NCI-H69 (cell line): ENCODE data around the gene PGBD2.
"Not testable (repeated sequence)": the region's sequence is repeated elsewhere in the genome, so short reads cannot be mapped to it uniquely, and the experiment has no call there.

ENCODE experiments used
- DNase-seq: peaks from one replicate; lab custom pipeline; 2025; lab: John Stamatoyannopoulos, UW

Gene PGBD2

DNA sequence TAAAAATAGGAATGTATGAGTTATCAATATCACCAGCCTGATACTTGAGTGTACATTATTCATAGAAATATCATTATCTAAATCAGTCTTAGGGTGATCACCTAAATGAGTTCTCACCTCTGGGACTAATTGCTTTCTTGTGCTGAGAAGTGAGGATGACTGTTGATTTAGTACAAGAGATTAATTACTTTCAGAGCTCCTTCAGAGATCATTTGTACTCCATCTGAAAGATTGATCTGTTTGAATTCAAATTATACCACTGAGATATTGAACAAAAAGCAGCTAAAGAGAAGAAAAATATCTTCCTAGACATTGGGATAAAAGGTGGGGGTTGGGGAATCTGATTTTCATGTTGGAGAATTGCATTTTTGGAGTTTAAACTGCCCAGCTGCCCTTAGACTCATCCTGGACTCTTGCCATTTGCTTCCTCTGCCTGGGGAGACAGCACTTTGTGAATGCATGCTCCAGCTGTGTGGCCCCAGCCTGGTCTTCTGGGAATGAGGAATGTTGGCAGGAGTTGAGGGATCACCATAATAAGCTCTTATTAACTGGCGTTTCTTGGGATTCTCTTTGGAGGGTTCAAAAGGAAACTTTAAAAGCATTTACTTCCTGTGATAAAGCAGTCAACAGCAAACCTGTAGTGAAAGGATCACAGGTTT is 19.7 kb upstream of the PGBD2 start:
- peak; percentile 73 for DNase-seq

GRCh38 chr1:248889914-248890243 is 16.2 kb upstream of the PGBD2 start:
- not testable (repeated sequence) for DNase-seq

- no peak for DNase-seq
Measured at GRCh38 chr1:248890549-248891498, 15.2 kb upstream of the PGBD2 start.

DNA sequence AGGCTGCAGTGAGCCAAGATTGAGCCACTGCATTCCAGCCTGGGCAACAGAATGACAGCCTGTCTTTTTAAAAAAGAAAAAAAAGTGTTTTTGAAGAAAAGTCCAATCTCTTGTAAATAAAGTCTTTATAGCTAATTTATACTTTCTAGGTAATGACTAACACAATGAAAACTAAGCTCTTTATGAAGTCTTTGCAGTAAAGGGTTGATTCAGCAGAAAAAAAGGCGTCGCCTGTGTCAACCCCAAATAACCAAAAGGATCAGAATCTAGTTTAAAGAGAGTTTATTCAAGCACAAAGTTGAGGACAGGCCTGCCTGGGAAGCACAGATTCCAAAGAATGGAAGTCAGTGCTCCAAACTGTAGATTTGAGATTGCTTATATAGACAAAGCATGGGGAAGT is 14.3 kb upstream of the PGBD2 start:
- DNase-seq = no peak

DNA sequence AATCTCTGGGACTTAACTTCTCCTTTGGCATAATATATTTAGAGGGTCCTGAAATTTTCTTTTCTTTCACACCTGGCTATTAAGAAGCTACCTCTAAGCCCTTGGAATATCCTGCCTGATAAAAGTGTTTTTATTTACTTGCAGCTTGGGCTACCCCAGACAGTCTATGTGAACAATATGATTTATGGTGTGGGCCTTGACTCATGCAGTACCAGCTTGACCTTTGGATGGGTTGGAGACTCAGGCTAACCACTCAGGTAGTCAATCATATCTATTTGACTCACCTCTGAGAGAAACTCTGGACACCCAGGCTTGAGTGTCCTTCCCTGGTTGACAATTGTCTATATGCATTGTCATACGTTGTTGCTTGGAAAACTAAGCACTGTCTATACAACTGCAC is 13.4 kb upstream of the PGBD2 start:
- no peak for DNase-seq

DNA sequence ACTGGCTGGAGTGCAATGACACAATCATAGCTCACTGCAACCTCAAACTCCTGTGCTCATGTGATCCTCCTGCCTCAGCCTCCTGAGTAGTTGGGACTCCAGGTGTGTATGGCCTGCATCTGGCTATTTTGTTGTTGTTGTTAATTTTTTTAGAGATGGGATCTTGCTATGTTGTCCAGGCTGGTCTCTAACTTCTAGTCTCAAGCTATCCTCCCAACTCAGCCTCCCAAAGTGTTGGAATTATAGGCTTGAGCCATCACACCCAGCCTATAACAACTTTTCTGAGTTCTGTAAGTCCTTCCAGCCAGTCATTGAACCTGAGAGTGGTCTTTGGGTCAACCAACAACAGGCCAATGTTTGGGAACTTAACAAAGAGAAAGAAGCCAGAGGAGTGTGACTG is 11.2 kb upstream of the PGBD2 start:
- no peak for DNase-seq

GRCh38 chr1:248897412-248898337 is 8.4 kb upstream of the PGBD2 start:
- no peak for DNase-seq

- DNase-seq = no peak
Measured at GRCh38 chr1:248900637-248901036, 5.4 kb upstream of the PGBD2 start.

GRCh38 chr1:248901578-248901977 is 4.5 kb upstream of the PGBD2 start:
- no peak for DNase-seq

- DNase-seq = no peak
Measured at GRCh38 chr1:248904437-248905216, 1.4 kb upstream of the PGBD2 start.

DNA sequence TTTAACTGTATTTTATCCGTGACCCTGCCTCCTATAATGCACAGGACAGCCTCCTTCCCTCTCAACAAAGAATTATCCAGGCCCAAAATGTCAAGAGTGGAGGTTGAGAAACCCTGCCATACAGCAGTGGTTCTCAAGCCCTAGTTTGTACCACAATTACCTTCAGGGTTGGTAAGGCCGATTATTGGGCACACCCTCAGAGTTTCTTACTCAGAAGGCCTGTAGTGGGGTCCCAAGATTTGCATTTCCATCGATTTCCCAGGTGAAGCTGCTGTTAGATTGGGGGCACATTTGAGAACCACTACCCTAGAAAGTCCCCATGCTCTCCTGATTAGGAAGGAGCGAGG is 400 bp upstream of the PGBD2 start:
- DNase-seq = no peak

DNA sequence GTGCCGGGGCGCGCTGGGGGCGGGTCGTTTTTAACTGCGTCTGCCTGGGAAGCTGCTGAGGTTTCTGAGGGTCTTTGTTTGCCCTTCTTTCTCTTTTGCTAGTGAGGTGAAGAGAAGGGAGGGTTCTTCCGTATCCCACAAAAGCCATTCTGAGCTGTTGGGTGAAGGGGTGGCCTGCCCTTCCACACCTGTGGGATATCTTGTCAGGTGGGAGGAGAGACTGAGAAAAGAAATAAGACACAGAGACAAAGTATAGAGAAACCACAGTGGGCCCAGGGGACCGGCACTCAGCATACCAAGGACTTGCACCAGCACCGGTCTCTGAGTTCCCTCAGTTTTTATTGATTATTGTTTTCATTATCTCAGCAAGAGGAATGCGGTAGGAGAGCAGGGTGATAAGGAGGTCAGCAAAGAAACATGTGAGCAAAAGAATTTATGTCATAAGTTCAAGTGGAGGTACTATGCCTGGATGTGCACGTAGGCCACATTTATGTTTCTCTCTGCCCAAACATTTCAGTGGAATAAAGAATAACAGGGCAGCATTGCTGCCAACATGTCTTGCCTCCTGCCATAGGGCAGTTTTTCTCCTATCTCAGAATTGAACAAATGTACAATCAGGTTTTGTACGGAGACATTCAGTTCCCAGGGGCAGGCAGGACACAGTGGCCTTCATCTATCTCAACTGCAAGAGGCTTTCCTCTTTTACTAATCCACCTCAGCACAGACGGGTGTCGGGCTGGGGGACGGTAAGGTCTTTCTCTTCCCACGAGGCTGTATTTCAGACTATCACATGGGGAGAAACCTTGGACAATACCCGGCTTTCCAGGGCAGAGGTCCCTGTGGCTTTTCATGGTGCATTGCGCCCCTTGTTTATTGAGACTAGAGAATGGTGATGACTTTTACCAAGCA is 972 bp downstream of the PGBD2 start:
- DNase-seq = no peak

DNA sequence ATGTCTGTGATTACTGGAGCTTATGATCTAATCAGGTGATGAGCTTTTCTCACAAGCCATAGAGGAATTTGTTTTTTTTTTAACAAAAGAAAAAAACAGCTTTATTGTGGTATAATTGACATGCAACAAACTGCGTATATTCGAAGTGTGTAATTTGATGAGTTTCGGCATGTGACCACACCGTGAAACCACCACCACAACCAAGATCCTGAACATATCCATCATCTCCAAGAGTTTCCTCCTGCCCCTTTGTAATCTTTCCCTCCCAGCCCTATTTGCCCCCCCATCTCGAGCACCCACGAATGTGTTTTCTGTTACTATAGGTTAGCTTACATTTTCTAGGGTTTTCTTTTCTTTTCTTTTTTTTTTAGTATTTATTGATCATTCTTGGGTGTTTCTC is 4.7 kb downstream of the PGBD2 start:
- no peak for DNase-seq

DNA sequence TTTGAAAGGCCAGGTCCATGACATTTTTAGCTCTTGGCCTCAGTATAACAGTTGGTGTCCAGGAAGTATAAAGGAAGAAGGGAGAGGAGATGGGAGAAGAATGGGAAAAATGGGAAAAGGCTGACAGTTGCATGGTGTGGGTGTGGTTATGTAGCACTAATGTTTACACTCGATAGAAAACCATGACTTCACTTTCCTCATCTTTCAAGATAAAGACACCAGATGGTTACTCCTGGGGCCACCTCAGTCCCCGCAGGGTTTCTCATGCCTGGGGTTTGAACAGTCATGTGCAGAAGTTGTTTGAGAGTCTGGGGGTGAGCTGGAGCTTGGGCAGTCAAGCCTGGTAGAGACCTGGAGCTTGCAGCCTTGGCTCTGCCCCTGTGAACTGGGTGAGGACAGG is 7.9 kb downstream of the PGBD2 start:
- peak; percentile 68 for DNase-seq

GRCh38 chr1:248914796-248915381 is 8.9 kb downstream of the PGBD2 start:
- no peak for DNase-seq

DNA sequence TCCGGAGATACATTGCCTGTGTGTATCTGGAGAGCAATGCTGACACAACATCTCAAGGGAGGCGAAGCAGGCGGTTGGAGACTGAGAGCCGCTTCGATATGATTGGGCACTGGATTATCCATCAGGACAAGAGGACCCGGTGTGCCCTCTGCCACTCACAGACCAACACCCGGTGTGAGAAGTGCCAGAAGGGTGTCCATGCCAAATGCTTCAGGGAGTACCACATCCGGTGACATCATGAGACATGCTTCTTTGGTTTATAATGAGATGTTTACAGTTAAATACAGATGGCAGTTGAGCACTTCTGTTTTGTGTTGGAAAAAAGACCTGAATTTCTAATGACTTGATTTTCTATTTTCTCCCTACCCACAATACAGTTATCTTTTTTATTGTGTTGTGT is 12.1 kb downstream of the PGBD2 start:
- DNase-seq = no peak

GRCh38 chr1:248923352-248924338 is 17.6 kb downstream of the PGBD2 start:
- no peak for DNase-seq

GRCh38 chr1:248924696-248925532 is 18.9 kb downstream of the PGBD2 start:
- peak; percentile 72 for DNase-seq
